GM19099 (cell line): ENCODE measurements around the gene ABHD14A.

Source experiments
- POLR2A ChIP-seq: IDR thresholded peaks from 3 replicates; pipeline ENCODE4 v1.6.1; 2011; ENCODE audit warnings: low read depth; ENCODE audit not compliant: insufficient read length; ENCODE audit errors: extremely low read depth

ABHD14A gene

DNA sequence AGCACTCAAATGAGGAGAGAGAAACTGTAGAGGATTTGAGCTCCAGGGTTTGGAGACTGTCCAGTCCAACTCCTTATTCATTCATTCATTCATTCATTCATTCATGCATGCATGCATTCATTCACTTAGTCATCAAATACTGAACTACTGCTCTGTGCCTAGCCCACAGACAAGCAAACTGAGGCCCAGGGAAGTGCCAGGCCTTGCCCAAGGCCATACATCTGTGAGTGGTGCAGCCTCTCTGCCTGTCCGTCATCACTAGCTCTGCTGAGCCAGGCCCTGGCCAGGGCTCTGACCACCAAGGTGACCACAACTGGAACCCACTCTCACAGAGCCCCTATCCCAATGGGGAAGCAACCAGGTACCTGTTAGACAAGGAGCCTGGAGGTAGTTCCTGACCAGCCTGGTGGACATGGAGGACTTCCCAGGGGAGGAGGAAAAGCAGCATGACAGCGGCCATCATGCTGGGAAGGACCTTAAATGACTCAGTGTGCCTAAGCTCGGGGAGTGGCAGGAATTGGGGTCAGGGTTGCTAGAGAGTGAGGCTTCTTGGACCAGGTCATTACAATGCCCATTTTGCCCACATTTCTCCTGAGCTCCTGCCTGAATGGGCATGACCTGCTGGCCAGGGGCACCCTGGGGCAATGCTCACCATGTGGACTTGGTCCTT is 48.4 kb downstream of the ABHD14A start:
- TF ChIP-seq POLR2A, result no peak

DNA sequence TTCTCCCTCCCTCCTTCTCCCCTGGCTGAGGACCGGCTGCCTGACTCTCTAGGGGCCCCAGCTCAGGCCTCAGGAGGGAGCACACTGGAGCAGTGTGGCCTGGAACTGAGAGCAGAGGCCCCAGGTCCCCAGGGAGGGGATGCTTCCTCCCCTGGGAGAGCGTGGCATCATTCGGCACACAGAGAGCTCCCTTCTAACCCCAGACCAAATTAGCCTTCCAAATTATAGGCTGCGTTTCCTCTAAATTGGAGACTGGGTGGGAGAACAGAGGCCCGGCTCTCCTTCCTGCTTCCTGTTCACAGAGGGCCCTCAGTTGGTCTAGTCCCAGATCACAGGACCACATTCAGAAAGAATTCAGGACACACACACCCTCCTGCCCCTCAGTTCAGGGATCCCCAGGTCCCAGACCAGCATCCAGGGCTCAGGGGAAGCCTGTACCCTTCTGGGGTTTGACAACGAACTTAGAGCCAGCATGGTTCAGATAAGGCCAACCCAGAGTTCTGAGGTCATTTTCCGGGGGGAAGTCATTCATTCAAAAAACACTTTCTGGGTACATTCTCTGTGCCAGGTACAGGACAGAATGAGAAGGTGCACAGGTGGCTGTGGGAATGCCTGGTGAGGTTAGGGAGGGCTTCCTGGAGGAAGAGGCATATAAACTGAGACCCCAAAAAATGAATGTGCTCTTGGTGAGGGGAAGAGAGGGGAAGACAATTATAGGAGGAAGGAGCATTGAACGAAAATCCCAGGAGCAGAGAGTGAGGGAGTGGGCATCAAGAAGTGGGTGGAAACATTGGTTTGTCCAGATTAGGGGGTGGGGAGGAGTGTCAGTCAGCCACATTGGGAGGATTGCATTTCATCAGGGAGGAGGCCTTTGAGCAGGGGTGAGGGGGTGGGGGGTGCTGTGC is 49.2 kb downstream of the ABHD14A start:
- TF ChIP-seq POLR2A, result no peak

DNA sequence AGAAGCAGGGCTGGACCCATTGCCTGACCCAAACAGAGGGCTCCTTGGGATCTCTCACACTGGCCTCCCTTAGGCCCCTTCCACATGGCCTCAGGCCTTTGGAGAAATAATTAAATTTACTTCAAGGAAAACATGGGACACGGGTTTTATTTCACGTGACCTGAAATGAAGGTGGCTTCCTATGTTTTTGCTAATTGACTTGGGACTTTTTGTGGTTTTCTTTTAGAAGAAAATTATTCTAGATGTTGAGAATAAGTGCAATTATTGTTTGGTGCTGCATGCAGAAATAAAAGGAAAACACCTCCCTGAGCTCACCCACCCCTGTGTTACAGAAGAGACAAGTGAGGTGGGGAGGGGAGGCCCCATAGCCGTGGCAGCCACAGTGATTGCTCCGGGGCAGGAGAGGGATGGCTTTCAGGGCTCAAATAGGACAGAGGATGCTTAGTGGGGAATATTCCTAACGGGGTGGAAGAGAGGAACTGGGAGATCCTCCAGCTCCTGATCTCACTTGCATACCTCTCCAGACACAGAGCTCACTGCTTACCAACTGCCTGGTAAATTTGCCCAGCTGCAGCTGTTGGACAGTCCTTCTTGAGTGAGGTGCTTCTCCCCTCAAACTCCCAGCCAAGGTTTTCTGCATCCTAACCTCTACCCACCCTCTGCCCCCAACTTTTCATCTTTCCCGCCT is 50.0 kb downstream of the ABHD14A start:
- TF ChIP-seq POLR2A, result no peak

DNA sequence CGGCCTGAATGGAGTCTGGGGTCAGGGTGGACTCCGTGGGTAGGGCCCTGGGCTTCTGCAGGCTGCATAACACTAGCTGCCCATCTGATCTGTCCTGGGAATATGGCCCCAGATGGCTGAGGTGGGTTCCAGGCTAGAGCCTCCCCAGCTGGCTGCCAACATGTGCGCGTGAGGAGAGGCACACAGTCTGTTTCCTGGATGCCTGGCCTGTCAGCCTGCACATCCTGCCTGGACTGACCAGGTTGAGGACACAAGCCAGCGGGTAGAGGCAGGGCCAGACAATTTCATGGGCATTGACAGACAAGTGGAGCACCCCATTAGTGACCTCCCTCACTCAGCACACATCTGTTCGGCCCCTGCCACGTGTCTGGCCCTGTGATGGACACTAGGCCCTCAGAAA is 50.6 kb downstream of the ABHD14A start:
- TF ChIP-seq POLR2A, result no peak

DNA sequence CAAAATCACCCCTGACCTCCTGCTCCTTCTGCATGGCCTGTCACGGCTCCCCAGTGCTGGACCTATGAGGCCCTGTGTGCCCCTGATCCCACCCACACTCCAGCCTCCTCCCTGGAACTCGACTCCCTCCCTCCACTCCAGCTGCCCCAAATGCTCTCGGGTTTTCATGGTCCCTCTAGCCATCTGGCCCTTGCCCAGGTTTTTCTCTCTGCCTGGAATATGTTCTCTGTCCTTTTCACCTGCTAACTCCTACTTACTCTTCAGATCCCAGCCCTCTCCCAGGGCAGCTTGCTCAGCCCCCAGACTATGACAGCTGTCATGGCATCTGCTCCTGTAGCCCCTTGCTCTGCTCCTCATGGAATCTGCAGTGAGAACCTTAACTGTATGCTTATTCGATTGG is 51.2 kb downstream of the ABHD14A start:
- no peak for TF ChIP-seq POLR2A

DNA sequence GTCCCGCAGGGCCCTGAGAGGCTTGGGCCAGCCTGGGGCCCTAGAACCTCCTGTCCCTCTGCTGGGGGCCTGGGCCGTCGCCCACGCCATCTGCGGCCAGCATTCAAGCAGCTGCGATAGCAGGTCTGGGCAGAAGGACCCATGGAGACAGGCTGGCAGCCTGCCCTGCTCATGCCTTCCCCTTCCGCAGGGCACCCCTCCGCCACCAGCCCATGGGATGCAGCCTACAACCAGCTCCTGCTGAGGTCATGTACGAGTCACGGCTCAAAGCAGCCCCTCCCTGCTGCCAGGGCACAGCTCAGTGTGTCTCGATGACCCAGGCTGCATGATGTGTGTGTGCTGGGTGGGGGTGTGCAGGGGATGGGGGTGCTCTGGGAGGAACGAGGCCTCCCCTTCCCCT is 53.7 kb downstream of the ABHD14A start:
- TF ChIP-seq POLR2A, result no peak

DNA sequence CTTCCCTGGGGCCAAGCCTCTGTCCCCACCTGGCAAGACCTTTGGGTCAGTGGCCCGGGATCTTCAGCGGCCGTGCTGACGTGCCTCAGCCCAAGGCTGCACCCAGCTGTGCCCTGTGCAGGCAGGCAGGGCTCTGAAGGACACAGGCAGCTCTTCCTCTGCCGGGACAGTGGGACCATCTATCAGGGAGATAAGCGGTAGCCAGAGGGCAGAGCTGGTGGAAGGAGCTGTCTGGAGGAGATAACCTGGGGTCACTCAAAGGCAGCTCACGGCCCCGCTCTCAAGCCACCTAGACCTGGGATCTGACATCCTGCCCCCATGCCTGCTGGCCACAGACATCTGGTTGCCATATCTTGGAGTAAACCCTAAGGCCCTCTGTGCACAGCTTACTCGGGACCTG is 54.2 kb downstream of the ABHD14A start:
- TF ChIP-seq POLR2A, result no peak

DNA sequence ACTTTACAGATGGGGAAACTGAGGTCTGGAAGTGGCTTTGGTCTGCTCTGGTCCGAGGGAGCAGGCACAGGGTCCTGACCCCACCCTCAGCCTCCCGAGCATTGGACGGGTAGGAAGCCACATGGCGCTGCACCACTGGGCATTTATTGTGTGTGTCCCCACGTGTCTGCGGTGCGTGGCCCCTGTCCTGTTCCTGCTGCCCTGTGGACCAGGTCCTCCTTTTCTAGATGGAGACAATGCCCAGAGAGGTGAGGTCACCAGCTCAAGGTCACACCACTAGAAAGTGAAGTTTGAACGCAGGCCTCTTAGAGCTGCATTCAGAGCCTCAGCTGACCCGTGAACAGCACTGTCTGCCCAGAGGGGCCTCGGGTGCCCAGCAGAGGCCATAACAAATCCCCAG is 54.7 kb downstream of the ABHD14A start:
- no peak for TF ChIP-seq POLR2A
